ENCODE results near the gene SUSD6.
"Not testable (repeated sequence)": the region's sequence is repeated elsewhere in the genome, so short reads cannot be mapped to it uniquely, and the experiment has no call there.

SUSD6 gene

DNA sequence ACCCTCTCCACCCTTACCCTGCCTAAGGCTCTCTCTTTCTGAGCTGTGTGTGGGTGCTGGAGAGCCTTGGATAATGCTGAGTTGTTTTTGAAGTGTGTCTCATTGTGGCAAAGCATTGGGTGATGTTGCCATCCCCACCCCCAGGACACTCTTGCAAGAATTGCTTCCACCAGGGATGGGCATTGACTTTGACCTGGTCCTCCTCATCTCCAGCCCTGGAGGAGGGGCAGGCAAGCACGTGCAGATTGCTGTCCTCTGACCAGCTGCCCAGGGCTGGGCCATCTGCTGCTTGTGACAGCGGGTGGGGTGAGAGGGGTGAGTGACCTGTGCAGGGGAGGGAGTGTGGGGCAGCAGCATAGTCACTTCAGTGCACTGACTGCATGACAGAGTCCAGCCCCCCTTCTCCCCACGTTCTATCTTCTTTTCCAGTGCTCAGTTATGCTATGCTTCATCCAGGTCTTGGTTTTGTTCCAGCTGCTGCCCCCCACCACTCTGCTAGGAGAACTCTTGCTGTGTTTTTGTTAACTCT, 26.2 kb downstream of the SUSD6 start:
- Mint-ChIP-seq H3K27ac (peak overlapping the region; percentile 75), H3K36me3 (peaks cover 31 to 41% of the 10 kb centered on the region in 2 donors), H3K9me3 (peaks cover 12 to 16% of the 10 kb centered on the region in 2 donors), H3K4me3 (peak overlapping the region; percentile 1 to 33), H3K27me3 (no peaks in the 10 kb centered on the region), H3K4me1 (peaks cover 64 to 96% of the 10 kb centered on the region in 2 donors)
- no peak for DNase-seq
- peak; percentile 10 to 15 for ATAC-seq (replicated peaks)

DNA sequence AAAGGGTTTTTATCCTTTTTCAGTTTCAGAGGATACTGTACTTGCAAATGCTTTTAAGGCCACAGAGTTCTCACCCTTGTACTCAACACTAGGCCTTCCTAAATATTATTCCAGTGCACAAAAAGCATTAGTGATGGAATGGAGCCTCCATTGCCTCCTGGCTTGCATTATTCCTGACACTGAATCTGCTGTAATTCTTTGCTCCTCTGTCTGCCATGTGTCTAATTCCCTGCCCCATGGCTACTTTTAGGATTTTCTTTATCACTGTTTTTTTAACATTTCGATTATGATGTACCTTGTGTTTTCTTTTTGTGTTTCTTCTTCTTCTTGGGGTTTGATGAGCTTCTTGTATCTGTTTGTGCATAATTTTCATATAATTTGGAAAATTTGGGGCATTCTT, 29.5 kb downstream of the SUSD6 start:
- Mint-ChIP-seq H3K4me3 (peak overlapping the region in 1 of 2 donors; percentile 47), H3K27me3 (no peaks in the 10 kb centered on the region), H3K36me3 (peaks cover 52 to 60% of the 10 kb centered on the region in 2 donors), H3K27ac (peak overlapping the region; percentile 88), H3K9me3 (peaks cover 12 to 27% of the 10 kb centered on the region in 2 donors), H3K4me1 (peaks cover 54 to 94% of the 10 kb centered on the region in 2 donors)
- ATAC-seq (replicated peaks) (no peak), DNase-seq (no peak)

DNA sequence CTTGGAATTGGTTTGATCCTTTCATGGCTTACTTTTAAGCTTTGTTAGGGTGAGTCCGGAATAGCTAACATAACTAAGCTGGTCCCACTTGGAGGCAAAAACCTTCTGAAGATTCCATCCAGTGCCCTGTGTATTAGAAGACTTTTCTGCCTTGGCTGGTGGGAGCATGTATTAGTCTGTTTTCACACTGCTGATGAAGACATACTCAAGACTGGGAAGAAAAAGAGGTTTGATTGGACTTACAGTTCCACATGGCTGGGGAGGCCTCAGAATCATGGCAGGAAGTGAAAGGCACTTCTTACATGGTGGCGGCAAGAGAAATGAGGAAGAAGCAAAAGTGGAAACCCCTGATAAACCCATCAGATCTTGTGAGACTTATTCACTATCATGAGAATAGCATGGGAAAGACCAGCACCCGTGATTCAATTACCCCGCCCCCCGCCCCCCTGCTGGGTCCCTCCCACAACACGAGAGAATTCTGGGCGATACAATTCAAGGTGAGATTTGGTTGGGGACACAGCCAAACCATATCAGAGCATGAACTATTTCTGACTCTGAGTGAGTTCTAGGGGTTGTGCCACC, 30.9 kb downstream of the SUSD6 start:
- DNase-seq; ATAC-seq (replicated peaks); H3K27me3 Mint-ChIP-seq: not testable (repeated sequence)
- Mint-ChIP-seq H3K36me3 (peaks cover 60 to 68% of the 10 kb centered on the region in 2 donors), H3K9me3 (peaks cover 12 to 31% of the 10 kb centered on the region in 2 donors), H3K4me3 (peak overlapping the region; percentile 18 to 36), H3K27ac (peak overlapping the region; percentile 95), H3K4me1 (peaks cover 49 to 94% of the 10 kb centered on the region in 2 donors)

DNA sequence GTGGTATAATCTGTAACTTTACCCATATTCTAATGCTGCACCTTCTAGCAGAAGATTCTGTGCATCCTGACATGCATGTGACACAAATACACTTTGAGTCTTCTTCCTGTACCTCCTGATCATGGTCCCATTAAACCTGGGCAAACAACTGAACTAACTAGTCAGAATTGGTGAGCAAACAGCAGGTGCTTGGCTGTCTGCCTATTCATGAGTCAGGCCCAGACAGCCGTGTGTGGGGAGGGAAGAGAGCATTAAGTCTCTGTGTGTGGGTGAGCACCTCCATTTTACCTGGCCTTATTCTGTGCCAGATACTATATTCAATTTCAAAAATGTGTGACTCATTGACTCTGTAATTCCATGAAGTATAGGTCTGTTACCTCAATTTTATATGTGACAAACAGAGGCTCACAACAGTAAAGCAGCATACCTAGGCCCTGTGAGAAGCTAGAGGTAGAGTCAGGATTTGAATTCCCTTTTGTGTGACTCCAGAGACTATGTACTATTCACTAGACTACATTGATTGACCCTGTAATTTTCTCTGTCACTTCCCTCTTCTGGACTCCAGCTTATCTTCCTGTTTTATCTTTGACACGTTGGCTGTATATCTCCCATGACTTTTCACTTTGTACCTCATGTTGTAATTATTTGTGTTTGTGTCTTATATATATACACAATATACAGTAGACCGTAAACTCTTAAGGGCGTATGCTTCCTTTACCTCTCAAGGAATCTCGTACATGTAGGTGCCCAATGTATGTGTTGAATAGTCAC, 32.2 kb downstream of the SUSD6 start:
- peaks cover 12 to 31% of the 10 kb centered on the region in 2 donors for H3K9me3 Mint-ChIP-seq
- no peak for ATAC-seq (replicated peaks)
- H3K36me3 Mint-ChIP-seq = peaks cover 61 to 74% of the 10 kb centered on the region in 2 donors
- peaks cover 42 to 94% of the 10 kb centered on the region in 2 donors for H3K4me1 Mint-ChIP-seq
- H3K4me3 Mint-ChIP-seq = no peak overlapping the region
- no peaks in the 10 kb centered on the region for H3K27me3 Mint-ChIP-seq
- no peak for DNase-seq
- peak overlapping the region; percentile 84 for H3K27ac Mint-ChIP-seq

DNA sequence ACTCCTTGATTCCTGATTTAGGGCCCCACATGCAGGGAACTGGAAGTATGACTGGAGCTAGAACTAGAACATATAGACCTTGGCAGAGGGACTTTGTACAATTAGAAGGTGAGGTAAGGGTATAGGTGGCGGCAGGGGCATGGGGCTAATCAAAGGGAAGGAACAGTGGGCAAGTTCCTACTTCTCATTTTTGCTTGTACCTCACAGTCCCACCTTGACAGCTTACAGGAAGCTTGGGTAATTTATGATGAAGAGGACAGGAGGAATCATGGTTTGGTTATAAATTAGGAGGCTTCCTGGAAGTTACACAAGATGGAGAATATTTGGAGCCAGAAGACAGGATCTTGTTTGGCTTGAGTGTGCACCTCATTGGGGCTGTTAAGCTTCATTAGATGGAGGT, 33.4 kb downstream of the SUSD6 start:
- ATAC-seq (replicated peaks) = no peak
- H3K4me3 Mint-ChIP-seq = no peak overlapping the region
- H3K36me3 Mint-ChIP-seq = peaks cover 59 to 70% of the 10 kb centered on the region in 2 donors
- no peaks in the 10 kb centered on the region for H3K27me3 Mint-ChIP-seq
- H3K9me3 Mint-ChIP-seq = peaks cover 12 to 31% of the 10 kb centered on the region in 2 donors
- DNase-seq = no peak
- H3K4me1 Mint-ChIP-seq = peaks cover 45 to 96% of the 10 kb centered on the region in 2 donors
- H3K27ac Mint-ChIP-seq = peak overlapping the region; percentile 86

DNA sequence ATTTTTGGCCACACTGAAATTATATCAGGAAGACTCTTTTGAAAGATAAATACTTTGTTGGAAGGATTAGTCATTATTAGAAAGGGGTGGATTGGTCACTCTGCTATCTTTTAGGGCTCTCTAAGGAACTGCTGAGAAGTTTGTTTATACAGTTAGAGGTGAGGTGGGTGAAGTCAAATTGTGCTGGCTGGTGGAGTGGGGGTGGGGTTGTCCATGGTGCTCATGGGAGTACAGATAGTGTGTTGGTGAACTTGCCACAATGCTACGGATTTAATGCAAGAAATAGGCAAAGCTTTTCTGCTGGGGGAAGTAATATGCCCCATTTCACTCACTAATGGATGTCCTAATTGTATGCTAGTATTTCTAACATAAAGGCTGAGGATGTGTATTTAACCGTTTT, 35.8 kb downstream of the SUSD6 start:
- no peak overlapping the region for H3K4me3 Mint-ChIP-seq
- H3K27ac Mint-ChIP-seq = peak overlapping the region; percentile 44
- no peak for DNase-seq
- peaks cover 2 to 18% of the 10 kb centered on the region in 2 donors for H3K9me3 Mint-ChIP-seq
- peaks cover 62 to 98% of the 10 kb centered on the region in 2 donors for H3K4me1 Mint-ChIP-seq
- no peaks in the 10 kb centered on the region for H3K27me3 Mint-ChIP-seq
- ATAC-seq (replicated peaks) = no peak
- peaks cover 41 to 48% of the 10 kb centered on the region in 2 donors for H3K36me3 Mint-ChIP-seq

DNA sequence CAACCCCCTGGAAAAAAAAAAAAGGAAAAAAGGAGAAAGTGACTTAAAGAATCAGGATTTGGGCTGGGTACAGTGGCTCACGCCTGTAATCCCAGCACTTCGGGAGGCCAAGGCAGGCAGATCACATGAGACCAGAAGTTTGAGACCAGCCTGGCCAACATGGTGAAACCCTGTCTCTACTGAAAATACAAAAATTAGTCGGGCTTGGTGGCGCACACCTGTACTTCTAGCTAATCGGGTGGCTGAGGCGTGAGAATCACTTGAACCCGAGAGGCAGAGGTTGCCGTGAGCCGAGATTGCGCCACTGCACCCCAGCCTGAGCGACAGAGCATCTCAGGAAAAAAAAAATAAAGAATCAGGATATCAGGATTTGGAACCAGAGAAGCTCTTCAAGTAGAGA, 36.2 kb downstream of the SUSD6 start:
- not testable (repeated sequence) for H3K4me3 Mint-ChIP-seq; DNase-seq; H3K27me3 Mint-ChIP-seq; H3K27ac Mint-ChIP-seq; ATAC-seq (replicated peaks)
- H3K4me1 Mint-ChIP-seq = peaks cover 61 to 98% of the 10 kb centered on the region in 2 donors
- H3K36me3 Mint-ChIP-seq = peaks cover 36 to 44% of the 10 kb centered on the region in 2 donors
- H3K9me3 Mint-ChIP-seq = peaks cover 0 to 16% of the 10 kb centered on the region in 2 donors

DNA sequence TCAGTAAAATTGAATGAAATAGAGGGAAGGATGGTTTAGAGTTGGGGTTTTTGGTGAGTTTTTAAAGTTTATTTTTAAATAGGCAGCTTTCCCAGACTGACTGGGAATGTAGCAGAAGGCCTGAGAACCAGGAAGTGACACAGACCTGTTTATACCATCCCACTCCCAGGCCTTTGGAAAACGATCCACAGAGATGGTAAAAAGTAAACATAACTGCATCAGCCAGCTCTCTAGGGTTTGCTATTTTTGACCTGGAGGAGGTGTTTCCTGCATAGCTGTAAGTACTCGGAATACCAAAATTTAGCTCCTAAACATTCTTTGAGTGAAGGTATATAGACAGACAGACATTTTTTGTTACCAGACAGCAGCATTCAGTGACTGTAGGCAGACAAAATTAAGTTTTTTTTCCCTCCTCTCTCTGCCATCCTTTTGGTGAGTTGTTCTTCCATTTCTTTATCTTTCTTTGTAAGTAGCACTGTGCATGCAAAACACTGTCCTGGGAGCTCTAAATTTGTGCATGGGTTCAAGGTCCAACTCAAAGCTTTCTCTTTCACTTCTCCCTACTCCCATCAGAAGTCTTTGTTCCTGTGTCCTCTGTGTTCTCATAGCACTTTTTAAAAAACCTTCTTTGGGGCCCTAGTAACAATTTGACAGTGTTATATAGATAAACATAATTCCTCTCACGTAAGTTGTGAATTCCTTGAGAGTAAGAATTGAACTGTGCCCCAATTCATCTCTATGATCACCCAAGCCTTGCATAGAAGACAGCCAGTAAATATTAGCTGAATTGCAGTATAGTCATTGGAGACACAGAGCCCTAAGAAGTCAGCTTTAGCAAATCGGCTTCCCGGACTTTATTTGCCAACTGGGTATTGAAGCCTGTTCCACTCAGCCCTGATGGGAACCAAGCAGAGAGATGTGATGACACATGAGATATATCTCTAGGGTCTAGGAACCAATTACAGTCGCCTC, 37.4 kb downstream of the SUSD6 start:
- Mint-ChIP-seq H3K27ac (peak overlapping the region; percentile 79), H3K27me3 (no peaks in the 10 kb centered on the region), H3K9me3 (peaks cover 0 to 14% of the 10 kb centered on the region in 2 donors), H3K4me3 (peak overlapping the region; percentile 44 to 46), H3K4me1 (peaks cover 61 to 100% of the 10 kb centered on the region in 2 donors), H3K36me3 (peaks cover 29 to 37% of the 10 kb centered on the region in 2 donors)
- DNase-seq = no peak
- no peak for ATAC-seq (replicated peaks)

DNA sequence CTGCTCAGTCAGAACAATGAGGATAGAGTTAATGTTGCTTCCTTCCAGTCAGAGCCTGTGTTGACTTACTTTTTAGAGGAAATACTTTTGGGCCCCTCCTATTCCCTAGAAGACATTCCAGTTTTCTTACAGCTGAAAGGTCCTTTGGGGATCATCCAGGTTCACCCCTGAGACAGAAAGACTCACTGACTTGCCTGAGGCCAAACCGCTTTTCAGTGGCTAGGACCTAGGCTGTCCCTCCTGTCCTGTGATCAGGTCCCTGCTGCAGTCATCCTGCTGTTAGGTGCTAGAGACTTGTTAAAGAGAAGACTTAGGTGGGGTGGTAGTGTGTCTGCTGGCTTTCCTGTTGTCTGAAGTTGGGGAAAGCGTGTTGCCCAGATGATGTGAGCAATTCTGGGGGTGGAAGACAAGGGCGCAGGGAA, 39.6 kb downstream of the SUSD6 start:
- peak overlapping the region in 1 of 2 donors; percentile 1 for H3K4me3 Mint-ChIP-seq
- no peak for DNase-seq

DNA sequence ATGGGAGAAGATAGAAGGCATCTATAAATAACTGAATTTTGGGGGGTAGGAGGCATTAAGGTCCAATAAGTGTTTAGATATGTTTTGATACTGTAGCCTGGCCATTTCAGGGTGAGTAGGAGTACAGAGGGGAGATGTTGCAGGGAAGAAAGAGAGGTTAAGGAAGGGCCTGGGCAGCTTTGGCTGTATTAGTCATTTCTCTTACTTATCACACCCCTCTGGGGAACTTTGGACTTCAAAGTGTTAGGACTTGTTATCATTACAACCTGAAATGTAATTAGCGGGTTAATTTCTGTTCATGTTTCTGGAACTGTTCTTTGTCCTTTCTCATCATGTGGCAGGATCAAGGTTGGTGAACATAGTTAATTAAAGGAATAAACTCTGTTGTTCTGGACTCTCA, 40.3 kb downstream of the SUSD6 start:
- Mint-ChIP-seq H3K36me3 (peaks cover 15 to 26% of the 10 kb centered on the region in 2 donors), H3K4me1 (peaks cover 61 to 100% of the 10 kb centered on the region in 2 donors), H3K9me3 (no peaks in the 10 kb centered on the region), H3K27me3 (no peaks in the 10 kb centered on the region), H3K4me3 (peak overlapping the region; percentile 0 to 1), H3K27ac (peak overlapping the region; percentile 71)
- DNase-seq (no peak), ATAC-seq (replicated peaks) (peak in 1 of 2 donors; percentile 28)

More for the DNA sequence above, 39.6 kb downstream of the SUSD6 start:
- H3K36me3 Mint-ChIP-seq = peaks cover 22 to 27% of the 10 kb centered on the region in 2 donors
- ATAC-seq (replicated peaks) = no peak
- peaks cover 0 to 4% of the 10 kb centered on the region in 2 donors for H3K9me3 Mint-ChIP-seq
- H3K27me3 Mint-ChIP-seq = no peaks in the 10 kb centered on the region
- peaks cover 60 to 100% of the 10 kb centered on the region in 2 donors for H3K4me1 Mint-ChIP-seq
- H3K27ac Mint-ChIP-seq = peak overlapping the region; percentile 71

DNA sequence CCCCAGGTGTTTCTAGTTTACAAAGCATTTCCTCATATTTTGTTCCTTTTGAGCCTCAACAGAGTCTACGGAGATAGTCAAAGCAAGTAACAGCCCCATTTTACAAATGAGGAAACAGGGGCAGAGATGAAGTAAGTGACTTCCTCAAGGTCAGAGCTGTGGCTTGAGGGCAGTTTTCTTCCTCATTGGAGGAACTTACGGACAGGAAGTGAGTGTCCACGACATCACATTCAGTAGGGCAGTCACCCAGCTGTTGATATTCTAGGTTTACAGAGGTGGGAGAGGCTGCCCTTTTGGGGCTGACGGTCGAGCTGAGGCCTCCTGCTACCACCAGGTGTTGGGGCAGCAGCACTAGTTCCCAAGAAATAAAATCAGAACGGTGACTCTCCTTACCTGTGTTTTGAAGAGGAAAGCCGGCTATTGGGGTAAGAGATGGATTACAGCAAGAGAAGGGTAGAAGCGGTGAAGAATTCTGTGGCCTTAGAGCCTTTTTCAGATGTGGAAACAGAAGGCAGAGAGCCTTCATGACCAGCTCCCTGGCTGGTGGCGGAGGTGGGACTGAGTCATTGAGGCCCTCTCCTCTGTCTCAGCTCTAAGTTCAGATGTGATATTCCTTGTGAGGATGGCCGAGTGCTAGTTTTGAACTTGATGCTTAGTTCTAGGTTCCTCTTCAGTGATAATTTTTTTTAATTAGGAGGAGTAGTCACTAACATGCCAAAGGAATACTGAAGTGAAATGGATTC, 41.7 kb downstream of the SUSD6 start:
- H3K9me3 Mint-ChIP-seq = no peaks in the 10 kb centered on the region
- peak overlapping the region; percentile 55 to 67 for H3K4me3 Mint-ChIP-seq
- H3K27me3 Mint-ChIP-seq = no peaks in the 10 kb centered on the region
- H3K27ac Mint-ChIP-seq = peak overlapping the region; percentile 96
- H3K36me3 Mint-ChIP-seq = peaks cover 16 to 17% of the 10 kb centered on the region in 2 donors
- ATAC-seq (replicated peaks) (peak; percentile 82 to 85), DNase-seq (no peak)
- H3K4me1 Mint-ChIP-seq = peaks cover 58 to 98% of the 10 kb centered on the region in 2 donors

DNA sequence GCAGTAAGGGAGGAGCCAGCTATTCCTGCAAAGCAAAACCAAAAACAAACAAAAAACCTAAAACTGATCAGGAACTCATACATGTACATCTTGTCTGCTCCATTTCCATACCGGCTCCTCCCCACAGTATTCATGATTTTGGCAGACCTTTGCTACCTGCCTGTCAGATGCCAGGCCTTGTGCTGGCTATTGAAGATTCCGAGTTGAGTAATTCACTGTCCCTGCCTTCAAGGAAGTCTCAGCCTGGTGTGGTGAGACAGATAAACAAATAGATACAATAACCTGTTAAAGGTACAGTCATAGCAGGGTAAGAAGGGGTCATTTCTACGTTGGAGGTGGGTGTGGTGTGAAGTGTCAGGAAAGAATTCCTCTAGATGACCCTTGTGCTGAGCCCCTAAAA, 42.7 kb downstream of the SUSD6 start:
- Mint-ChIP-seq H3K4me3 (no peak overlapping the region), H3K27ac (peak overlapping the region; percentile 16)
- no peak for ATAC-seq (replicated peaks)

DNA sequence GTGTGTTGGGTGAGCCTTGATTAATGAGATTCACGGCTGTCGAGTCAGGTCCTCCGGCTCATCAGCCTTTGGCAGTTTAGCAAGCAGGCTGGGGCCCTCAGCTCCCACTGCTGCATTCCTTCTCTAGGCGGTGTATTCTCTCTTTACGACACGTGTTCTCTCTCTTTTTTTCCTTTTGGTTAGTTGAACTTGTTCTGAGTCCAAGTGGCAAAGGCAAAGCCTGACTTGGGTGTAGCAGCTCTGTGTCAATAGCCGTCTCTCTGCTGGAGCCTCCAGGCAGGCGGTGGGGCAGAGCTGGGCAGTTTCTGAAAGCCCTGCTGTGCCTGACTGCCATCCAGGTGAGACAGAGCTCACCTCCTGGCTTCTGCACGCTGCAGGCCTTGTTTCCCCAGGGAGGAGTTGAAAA, 46.6 kb downstream of the SUSD6 start:
- no peak overlapping the region for H3K4me3 Mint-ChIP-seq
- H3K36me3 Mint-ChIP-seq = peaks cover 37 to 59% of the 10 kb centered on the region in 2 donors
- H3K27me3 Mint-ChIP-seq = no peaks in the 10 kb centered on the region
- DNase-seq (no peak), ATAC-seq (replicated peaks) (no peak)
- H3K9me3 Mint-ChIP-seq = no peaks in the 10 kb centered on the region
- H3K27ac Mint-ChIP-seq = peak overlapping the region; percentile 65
- H3K4me1 Mint-ChIP-seq = peaks cover 47 to 94% of the 10 kb centered on the region in 2 donors

More for the DNA sequence above, 42.7 kb downstream of the SUSD6 start:
- no peak for DNase-seq
- no peaks in the 10 kb centered on the region for H3K27me3 Mint-ChIP-seq
- peaks cover 58 to 98% of the 10 kb centered on the region in 2 donors for H3K4me1 Mint-ChIP-seq
- no peaks in the 10 kb centered on the region for H3K9me3 Mint-ChIP-seq
- peaks cover 23 to 25% of the 10 kb centered on the region in 2 donors for H3K36me3 Mint-ChIP-seq
